ENCODE data around the gene ZNF185.

Gene ZNF185

DNA sequence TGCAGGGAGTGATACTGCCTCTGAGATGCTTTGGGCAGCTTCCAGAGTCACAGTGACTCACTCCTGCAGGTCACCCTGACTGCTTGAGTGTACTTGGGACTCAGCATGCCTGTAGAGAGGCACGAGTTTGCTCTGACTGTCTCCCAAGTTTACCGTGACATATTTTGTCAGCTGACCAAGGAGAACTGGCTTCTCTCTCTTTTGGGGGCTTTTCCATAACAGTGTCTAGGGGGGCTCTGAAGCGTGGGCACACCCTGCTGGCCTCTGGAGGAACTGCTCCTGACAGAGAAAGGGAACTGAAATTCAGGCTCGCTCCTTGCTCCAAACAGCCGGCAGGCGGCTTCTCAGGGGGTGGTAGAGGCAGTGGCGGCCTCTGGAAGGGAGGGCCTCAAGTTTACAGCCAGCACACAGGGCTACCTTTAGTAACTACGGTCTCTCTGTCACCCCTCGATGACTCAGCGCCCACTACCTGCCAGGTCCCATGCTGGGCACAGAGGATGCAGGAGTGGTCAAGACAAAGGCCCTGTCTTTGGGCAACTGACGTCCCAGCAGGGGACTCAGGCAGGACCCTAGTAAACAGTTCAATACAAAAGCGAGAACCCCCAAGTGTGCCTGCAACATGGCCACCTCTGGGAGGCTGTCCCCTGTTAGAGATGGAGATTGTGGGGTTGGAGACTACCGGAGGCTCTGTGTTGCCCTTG, 17.8 kb downstream of the ZNF185 start:
- in situ Hi-C loops (cut with HindIII; ENCODE audit: low sequenced_read_pairs): no loop called here

DNA sequence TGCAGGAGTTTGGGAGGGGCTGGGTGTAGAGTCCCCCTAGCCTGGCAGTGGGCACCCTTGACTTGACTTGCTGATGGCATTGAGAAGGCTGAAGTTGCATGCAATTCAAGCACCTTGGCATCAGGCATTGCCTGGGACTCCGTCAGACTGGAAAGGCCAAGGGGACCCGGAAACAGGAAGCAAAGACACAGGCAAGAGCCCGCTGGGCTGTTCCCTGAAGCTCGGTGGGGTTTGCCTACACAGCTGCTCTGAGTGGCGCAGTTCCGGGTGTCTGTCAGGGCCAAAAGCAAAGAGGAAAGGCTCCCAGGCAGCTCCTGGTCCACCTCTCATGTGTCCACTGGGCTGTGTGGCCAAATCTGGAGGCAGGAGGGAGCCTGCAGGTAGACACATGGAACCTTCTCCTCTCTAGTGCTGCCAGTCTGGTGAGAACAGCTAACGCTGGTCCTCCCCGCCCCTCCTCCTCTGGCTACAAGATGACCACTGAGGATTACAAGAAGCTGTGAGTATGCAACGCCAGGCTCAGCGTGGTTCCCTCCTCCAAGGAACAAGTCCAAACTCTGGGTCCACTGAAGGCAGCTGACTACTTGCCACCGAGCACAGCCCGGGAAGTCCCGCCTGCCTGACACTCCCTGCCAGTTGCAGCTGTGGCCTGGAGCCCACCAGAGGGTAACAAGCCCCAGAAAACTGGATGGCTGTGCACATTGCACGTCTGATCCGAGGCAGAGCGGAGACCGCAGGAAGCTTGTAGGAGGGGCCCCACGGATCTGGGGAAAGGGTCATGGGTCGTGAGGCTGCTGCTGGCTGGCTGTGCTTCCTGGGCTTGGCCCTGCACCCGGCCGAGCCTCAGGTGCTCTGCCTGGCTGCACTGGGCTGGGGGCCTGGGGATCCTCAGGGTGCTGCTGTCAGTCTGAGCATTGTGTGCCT, 20.1 kb downstream of the ZNF185 start:
- in situ Hi-C loops (cut with HindIII; ENCODE audit: low sequenced_read_pairs): no loop called here

DNA sequence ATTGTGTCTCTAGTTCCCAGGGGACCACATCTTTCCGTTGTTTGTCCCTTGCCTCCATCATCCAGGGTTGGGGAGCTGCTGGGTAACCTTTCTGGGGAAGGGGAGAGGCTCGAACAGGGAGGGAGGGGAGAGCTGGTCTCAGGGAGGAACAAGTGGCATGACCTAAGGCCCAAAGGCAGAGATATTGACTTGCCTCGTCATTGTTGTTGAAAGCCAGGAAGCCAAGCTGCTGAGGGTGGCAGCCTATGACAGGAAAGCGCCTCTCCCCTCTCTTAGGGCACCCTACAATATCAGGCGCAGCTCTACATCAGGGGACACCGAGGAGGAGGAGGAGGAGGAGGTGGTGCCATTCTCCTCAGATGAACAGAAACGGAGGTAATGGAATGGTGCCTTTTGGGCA, 20.8 kb downstream of the ZNF185 start:
- in situ Hi-C loops (cut with HindIII; ENCODE audit: low sequenced_read_pairs): no loop called here

DNA sequence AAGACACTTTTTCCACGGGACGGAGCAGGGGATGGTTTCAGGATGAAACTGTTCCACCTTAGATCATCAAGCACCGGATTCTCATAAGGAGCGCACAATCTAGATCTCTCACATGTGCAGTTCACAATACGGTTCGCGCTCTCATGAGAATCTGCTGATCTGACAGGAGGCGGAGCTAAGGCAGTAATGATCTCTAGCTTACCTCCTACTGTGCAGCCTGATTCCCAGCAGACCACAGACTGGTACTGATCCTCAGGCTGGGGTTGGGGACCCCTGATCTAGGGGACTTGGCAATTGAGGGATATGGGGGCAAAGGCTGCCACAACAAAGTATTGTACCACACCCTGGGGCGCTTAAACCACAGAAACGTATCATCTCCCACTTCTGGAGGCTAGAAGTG, 25.7 kb downstream of the ZNF185 start:
- in situ Hi-C loops (cut with HindIII; ENCODE audit: low sequenced_read_pairs): no loop called here

DNA sequence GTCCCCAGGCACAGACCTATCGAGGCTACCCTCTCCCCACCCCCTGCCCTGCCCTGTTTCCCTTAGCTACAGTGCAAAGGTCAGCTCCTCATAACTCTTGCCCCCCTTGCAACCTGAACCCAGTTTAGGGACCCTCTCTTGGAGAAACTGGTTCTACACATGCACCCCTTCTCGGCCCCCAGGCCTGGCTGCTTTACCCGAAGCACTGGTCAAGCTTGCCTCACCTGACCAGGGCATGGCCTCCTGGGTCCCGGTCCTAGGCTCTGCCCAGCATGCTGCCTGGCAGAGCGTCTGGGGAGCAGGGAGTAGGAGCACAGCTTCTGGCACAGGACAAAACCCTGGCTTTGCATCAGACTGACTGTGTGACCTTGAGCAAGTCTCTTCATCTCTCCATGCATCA, 28.0 kb downstream of the ZNF185 start:
- in situ Hi-C loops (cut with HindIII; ENCODE audit: low sequenced_read_pairs): no loop called here

DNA sequence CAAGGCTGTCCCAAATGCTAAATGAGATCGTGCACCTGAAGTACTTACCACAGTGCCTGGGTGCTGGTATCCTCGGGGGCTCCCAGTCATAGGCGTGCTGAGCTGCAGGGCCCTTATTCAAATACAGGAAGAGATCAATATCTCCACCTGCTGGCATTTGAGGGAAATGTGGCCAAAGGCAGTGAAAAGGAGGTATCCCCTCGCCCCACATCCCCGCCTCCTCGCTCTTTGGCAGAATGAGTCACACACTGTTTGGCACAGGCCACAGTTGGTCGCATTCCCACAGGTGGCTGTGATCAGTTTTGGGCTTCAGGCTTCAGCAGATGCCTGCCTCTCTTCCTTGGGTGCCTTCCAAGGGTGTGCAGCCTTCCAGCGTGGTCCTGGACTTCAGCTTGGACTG, 28.4 kb downstream of the ZNF185 start:
- in situ Hi-C loops (cut with HindIII; ENCODE audit: low sequenced_read_pairs): no loop called here

DNA sequence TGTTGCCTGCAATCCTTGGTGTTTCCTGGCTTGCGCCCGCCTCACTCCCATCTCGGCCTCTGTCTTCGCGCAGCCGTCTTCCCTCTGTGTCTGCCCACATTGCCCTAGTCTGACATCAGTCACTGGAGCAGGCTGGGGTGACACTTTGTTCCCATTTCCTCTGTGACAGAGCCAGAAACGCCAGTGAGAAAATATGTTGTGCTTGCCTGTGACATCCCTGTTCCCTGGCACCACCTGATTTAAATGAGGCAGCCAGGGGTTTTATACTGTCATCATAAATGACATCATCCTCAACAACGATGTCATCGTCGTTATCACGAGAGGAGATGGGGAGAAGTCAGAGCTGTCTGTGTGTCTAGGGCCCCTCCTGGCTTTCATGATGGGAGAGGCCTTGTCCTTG, 29.1 kb downstream of the ZNF185 start:
- in situ Hi-C loops (cut with HindIII; ENCODE audit: low sequenced_read_pairs): no loop called here

DNA sequence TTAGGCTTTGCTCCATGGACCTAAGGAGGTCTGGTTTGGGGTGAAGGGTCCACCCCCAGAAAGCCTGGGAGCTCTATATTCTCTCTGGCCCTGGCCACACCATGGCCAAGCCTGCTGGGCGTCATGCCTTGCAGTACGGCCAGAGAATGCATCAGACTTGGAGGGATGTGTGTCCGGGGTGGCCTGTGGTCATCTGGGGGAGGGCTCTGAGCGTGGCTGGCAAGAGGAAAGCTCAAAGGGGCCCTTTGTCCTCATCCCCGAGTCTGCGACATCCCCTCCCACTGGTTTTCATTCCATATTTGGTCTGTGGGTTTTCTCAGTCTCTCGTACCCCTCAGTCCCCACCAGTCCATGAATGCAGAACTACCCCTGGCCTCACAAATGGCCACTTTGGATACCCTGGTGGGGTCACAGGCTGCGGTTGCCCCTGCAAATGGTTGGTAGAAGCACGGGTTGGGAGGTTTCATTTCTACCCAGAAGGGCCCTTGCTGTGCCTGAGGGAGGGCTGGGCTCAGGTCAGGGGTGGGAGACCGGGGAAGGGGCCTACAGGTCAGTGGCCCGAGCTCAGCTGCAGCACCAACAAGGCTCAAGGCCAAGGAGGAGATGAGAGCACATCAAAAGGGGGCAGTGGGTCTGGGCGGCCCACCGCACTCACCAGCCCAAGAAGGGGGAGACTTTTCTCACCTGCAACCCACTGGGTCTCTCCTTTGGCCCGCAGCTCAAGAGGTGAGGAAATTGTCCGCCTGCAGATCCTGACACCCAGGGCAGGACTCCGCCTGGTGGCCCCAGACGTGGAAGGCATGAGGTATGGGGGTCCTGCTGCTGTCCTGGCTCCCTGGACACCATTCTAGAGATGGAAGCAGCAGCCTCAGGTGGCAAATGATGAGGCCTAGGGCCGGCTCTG, 30.2 kb downstream of the ZNF185 start:
- in situ Hi-C loops (cut with HindIII; ENCODE audit: low sequenced_read_pairs): no loop called here

DNA sequence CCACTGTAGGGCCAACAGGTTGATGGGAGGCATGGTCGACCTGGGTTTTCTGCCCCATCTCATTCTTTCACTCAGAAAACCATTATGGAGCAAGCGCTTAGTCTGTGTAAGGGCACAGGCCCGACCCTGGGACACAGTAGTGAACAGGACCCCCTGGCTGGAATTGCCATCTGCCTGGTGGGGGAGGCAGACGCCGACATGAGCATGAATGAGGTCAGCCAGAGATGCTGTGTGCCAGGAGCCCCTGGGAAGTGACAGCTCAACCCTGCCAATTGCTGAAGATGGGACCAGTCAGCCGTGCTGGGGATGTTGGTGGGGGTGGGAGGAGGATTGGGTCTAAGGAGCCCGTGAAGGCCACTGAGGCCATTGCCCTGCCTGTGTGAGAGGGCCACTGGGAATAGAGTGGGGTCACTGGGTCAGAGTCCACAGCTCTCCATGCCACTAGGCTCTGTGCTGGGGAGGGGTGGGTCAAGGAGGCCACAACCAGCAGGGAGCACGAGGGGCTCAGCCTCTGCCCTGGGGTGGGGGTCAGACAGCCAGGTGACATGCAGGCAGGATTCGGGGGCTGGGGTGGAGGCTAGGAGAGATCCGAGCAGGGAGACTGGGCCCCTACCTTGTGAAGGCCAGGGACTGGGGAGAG, 31.0 kb downstream of the ZNF185 start:
- in situ Hi-C loops (cut with HindIII; ENCODE audit: low sequenced_read_pairs): no loop called here

DNA sequence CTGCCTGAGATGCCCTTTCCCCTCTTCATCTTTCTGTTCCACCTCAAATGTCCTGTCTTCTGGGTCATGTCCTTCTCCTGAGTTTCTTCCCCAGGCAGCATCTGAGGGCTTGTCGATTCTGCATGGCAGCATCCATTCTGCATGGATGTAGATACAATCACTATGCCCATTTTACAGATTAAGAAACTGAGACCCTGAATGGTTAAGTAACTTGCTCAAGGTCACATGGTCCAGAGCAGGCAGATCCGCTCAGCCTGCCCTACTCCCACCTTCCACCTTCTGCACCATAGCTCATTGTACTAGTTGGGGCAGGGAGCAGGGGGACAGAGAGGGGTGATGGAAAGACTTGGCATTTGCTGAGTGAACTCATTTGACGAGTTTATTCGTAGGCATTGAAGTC, 32.0 kb downstream of the ZNF185 start:
- in situ Hi-C loops (cut with HindIII; ENCODE audit: low sequenced_read_pairs): no loop called here

DNA sequence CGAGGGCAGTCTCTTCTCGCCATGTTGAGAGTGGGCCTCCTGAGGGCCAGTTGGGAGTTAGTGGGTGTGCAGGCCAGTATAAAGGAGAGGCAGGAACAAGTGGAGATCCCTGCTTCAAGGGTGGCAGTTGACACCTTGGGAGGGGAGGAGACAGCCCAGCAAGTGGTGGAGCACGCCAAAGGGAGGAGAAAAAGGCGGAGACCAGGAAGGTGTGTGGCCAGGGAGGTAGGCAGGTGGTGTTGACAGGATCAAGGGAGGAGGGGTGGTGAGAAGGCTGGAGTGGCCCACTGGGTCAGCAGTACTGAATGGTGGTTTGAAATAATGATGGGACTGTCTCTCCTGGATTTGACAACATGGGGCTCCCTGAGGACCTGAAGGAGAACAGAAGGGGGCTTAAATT, 32.6 kb downstream of the ZNF185 start:
- in situ Hi-C loops (cut with HindIII; ENCODE audit: low sequenced_read_pairs): no loop called here

DNA sequence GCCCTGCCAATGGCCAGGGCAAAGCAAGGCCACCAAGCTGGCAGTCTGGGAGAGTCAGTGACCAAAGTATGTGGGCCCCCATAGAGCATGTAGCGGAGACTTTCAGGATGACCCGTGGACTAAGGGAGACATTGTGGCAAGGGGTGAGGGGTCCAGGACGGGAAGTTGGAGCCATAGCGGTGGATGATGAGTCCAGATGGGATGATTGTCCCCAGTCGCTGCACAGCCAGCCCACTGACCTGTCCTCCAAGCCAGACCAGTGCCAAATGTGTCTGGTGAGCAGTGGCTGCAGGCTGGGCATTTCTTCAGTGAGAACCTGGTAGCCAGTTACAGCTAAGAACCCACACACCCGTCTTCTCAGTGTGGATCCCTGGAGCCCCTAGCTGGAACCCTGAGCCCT, 34.3 kb downstream of the ZNF185 start:
- in situ Hi-C loops (cut with HindIII; ENCODE audit: low sequenced_read_pairs): no loop called here

DNA sequence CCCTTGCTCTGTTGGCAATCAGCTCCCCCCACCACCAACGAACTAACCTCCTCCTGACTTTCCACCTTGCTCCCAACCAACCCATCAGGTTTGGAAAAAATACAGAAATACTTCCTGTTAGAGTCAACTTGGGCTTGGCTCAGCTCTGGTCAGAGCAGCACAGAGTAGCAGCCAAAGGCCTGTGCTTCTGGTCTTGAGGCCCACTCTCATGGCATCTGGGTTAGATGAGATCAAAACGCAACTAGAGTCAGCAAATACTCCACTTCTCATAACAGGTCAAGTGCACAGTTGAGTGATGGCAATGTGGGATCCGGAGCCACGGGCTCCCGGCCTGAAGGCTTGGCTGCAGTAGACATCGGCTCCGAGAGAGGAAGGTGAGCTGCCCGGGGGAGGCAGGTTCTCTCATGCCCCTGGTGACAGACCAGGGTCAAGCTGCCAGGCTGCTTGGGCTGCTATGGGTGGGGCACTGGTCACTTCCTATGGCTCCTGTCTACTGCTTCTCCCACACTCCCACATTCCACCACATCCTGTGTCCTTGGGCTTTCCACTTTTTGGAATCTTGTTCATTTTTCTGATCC, 34.8 kb downstream of the ZNF185 start:
- in situ Hi-C loops (cut with HindIII; ENCODE audit: low sequenced_read_pairs): no loop called here

DNA sequence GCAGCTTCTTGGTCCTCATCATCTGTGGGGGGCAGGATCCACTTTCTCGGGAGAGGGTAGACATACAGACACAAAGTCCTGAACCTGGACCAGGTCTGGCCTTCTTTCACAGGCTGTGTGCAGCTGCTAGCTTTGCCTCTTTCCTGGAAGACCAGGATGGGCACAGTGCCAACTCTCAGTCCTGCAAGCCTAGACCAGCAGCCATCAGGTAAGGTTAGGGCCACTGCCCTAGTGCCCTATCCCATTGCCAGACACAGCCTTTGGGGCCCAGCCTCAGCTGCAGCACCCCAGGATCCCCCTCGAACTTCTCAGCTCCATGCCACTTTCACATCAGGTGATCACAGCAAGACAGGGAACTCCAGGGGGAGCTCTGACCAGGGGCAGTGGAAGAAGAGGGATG, 38.4 kb downstream of the ZNF185 start:
- in situ Hi-C loops (cut with HindIII; ENCODE audit: low sequenced_read_pairs): no loop called here

DNA sequence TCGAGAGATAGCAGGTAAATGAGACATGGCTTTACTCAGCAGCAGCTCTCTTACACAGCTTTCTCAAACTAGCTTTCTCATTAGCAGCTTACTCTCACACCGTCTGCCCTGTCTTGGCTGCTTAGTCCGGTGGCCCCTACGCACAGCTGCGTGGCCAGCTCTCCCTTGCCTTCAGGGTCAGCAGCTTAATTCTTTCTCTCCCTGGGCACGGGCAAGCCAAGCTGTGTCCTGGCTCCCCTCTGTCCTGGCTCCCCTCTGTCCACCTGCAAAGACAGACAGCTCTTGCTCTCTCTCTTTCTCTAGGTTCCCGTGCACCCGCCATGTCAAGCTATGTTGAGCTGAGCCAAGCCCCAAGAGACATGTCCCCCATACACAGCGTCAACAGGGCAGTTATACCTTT, 39.4 kb downstream of the ZNF185 start:
- in situ Hi-C loops (cut with HindIII; ENCODE audit: low sequenced_read_pairs): no loop called here

DNA sequence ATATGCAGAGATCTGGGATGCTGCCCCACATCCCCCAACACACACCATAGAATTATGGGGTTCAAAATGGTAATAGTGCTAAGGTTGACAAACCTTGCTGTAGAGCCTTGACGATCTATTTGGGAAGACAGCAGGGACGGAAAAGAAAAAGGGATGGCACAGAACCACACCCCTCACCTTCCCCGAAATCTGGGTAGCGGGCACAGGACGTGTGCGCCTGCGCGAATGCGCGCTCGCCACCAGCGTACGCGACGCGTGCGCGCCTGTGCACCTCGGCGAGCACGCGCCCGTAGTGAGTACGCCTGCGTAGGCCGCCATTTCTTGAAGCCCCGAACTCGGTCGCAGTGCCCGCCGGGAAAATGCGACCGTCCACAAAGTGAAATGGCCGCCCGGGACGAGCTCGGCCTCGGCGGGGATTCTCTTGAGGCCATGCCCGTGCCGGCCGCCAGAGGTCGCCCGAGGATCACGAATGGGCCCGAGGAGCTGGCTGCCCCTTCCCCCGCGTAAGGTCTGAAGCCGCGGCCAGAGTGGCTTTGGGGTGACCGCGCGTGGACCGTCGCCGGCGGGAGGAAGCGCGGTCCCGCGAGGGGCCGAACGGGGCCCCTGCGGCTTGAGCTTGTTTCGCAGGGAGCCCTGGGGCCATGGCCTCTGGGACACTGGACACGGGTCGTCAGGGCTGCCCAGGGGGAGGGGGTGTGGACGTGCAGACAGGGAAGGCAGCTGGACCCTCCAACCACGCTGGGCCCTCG, 43.6 kb downstream of the ZNF185 start:
- in situ Hi-C loops (cut with HindIII; ENCODE audit: low sequenced_read_pairs): no loop called here

DNA sequence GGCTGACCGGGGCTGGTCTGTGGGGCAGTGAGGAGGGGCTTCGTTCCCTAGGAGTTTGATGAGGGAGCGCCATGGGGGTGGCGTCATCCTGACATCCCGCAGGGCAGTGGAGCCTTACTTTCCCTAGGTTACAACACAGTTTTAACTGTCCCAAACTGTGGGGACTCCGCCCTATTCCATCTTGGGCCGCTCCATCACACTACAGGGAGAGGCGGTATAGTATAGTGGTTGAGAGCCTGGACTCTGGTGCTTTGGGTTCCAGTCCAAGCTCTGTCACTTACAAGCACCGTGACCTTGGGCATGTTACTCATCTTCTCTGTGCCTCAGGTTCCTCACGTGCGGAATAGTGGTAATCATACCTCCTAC, 44.2 kb downstream of the ZNF185 start:
- in situ Hi-C loops (cut with HindIII; ENCODE audit: low sequenced_read_pairs): no loop called here

DNA sequence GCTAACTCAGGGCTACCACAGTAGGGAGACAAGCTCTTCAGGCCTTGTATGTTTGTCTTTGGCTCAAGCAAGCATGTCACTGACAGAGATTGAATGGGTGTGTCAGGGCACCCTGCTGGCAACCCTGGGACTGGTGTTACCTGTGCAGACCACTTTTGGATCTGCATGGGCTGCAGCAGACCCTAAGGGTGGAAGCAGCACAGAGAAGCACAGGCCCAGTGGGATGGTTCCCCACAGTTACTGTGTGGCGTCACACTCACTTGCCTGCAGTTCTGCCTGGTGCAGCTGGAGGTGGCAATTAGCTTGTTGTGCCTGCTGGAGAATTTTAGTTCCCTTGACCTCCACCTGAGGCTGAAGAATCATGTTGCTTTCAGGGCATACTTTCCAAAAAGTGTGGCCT, 46.0 kb downstream of the ZNF185 start:
- in situ Hi-C loops (cut with HindIII; ENCODE audit: low sequenced_read_pairs): no loop called here

DNA sequence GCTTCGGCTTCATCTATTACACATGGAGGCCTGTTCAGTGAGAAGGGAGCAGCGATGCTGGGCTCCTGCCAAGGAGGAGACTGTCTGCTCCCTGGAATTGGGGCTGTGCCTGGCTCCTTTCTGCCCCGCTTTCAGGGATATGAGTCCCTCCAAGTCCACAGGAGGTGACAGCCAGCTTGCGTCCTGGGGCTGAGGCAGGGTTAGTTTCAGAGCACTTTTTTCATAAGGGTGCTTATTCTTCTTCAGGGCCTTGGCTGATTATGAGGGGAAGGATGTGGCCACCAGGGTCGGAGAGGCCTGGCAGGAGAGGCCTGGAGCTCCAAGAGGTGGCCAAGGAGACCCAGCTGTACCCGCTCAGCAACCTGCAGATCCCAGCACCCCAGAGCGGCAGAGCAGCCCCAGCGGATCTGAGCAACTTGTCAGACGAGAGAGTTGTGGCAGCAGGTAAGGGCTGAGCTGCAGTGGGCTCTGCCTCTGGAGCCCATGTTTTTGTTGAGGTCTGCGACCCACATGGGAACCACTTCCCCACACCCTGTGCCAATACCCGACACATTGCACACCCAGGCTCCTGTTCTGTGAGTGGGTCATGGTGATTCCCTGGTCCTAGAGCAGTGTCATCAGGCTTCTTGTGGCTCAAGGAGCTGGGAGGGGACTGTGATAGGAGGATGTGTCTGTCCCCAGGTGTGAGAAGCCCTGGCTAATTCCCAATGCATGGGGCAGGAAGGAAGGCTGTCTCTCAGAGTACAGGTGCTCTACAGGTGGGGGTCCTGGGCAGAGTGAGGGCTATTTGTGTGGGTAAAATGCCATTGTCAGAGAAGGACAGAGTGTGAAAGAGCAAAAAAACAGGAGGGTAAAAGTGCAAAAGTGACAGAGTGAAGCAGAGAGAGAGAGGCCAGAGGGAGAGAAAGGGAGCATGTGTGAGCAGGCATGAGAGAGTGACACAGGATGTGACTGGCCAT, 47.4 kb downstream of the ZNF185 start:
- in situ Hi-C loops (cut with HindIII; ENCODE audit: low sequenced_read_pairs): no loop called here

All from endothelial cell of hepatic sinusoid (primary cell).